Measurements from ENCODE around the gene KLHL25.

Gene KLHL25

DNA sequence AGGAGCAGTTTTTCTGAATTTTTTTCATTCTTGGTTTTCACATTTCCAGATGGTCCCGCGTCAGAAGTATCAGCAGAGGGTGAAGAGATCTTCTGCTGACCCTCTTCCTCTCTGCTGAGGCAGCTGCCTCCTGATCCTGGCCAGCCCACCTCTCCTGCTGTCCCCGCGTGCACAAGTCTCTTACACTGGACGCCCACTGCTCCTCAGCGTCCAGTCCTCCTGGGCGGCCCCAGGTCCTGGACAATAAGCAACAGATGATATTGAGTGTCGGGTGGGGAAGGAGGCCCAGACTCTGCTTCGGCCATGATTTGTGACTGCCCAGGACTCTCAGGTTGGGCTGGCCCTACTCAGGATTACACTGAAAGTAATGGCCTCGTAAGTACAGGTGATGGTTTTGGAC lies 50.1 kb downstream of the KLHL25 start:
- peaks cover 8% of the 10 kb centered on the region; the same call in 1 of the 2 replicates for H3F3A ChIP-seq (ENCODE audit: control insufficient read depth, insufficient read depth)
- no peaks in the 10 kb centered on the region for H3K79me2 ChIP-seq (ENCODE audit: control insufficient read depth, low read length)
- H3K36me3 ChIP-seq (ENCODE audit: control insufficient read depth, low read length), result peaks cover 92% of the 10 kb centered on the region
- no peaks in the 10 kb centered on the region for H3K27me3 ChIP-seq (ENCODE audit: control insufficient read depth, low read length)
- no peaks in the 10 kb centered on the region; the same call in 1 of the 2 replicates for H4K20me1 ChIP-seq (ENCODE audit: control insufficient read depth, insufficient read depth, low read depth, low read length)
- no peak overlapping the region for H3K4me3 ChIP-seq (ENCODE audit: low read length)
- H3K27ac ChIP-seq (ENCODE audit: low read depth, low read length), result no peak overlapping the region
- H3K4me1 ChIP-seq (ENCODE audit: control insufficient read depth, low read length), result no peaks in the 10 kb centered on the region
- no peaks in the 10 kb centered on the region for H3K9me3 ChIP-seq (ENCODE audit: control insufficient read depth, insufficient read depth, low read length)
- H3K9me2 ChIP-seq (replicated peaks; ENCODE audit: control insufficient read depth, low read length), result no peaks in the 10 kb centered on the region
- TF ChIP-seq, protein P1, sequence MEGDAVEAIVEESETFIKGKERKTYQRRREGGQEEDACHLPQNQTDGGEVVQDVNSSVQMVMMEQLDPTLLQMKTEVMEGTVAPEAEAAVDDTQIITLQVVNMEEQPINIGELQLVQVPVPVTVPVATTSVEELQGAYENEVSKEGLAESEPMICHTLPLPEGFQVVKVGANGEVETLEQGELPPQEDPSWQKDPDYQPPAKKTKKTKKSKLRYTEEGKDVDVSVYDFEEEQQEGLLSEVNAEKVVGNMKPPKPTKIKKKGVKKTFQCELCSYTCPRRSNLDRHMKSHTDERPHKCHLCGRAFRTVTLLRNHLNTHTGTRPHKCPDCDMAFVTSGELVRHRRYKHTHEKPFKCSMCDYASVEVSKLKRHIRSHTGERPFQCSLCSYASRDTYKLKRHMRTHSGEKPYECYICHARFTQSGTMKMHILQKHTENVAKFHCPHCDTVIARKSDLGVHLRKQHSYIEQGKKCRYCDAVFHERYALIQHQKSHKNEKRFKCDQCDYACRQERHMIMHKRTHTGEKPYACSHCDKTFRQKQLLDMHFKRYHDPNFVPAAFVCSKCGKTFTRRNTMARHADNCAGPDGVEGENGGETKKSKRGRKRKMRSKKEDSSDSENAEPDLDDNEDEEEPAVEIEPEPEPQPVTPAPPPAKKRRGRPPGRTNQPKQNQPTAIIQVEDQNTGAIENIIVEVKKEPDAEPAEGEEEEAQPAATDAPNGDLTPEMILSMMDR (IDR thresholded peaks at IDR 0.05; ENCODE audit: low read depth, low read length, poor library complexity, severe bottlenecking), result no peak
- TF ChIP-seq EZH2phosphoT487 (IDR thresholded peaks at IDR 0.05; ENCODE audit: borderline replicate concordance, low read length), result no peak
- H3K4me2 ChIP-seq (ENCODE audit: low read length), result no peak overlapping the region

DNA sequence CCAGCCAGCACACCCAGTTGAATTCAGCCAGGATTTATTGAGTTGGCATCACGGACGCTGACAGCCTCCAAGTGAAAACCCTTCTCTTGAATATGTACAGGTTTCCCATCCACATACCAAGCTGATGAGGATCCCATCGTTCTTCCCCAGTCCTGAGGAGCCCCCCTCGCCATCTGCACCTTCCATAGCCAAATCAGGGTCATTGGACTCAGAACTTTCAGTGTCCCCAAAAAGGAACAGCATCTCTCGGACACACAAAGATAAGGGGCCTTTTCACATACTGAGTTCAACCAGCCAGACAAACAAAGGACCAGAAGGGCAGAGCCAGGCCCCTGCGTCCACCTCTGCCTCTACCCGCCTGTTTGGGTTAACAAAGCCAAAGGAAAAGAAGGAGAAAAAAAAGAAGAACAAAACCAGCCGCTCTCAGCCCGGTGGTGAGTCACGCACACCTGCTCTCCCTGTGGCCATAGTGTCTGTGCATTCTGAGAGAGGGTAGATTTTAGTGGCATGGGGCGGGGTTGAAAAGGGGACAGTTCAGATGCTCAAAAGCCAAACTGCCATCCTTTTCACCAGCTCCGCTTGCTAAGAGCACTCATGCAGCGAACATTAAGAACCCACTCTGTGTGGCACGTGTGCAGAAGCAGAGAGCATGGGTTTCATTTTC lies 51.2 kb downstream of the KLHL25 start:
- H3K79me2 ChIP-seq (ENCODE audit: control insufficient read depth, low read length), result no peaks in the 10 kb centered on the region
- no peak overlapping the region for H3K27ac ChIP-seq (ENCODE audit: low read depth, low read length)
- no peaks in the 10 kb centered on the region for H3K9me2 ChIP-seq (replicated peaks; ENCODE audit: control insufficient read depth, low read length)
- no peaks in the 10 kb centered on the region for H3K27me3 ChIP-seq (ENCODE audit: control insufficient read depth, low read length)
- peaks cover 92% of the 10 kb centered on the region for H3K36me3 ChIP-seq (ENCODE audit: control insufficient read depth, low read length)
- H4K20me1 ChIP-seq (ENCODE audit: control insufficient read depth, insufficient read depth, low read depth, low read length), result no peaks in the 10 kb centered on the region; the same call in 1 of the 2 replicates
- H3K4me2 ChIP-seq (ENCODE audit: low read length), result no peak overlapping the region
- no peaks in the 10 kb centered on the region for H3K9me3 ChIP-seq (ENCODE audit: control insufficient read depth, insufficient read depth, low read length)
- H3F3A ChIP-seq (ENCODE audit: control insufficient read depth, insufficient read depth), result peaks cover 8% of the 10 kb centered on the region; the same call in 1 of the 2 replicates
- H3K4me3 ChIP-seq (ENCODE audit: low read length), result no peak overlapping the region
- no peak for TF ChIP-seq EZH2phosphoT487 (IDR thresholded peaks at IDR 0.05; ENCODE audit: borderline replicate concordance, low read length)
- TF ChIP-seq, protein P1 (IDR thresholded peaks at IDR 0.05; ENCODE audit: low read depth, low read length, poor library complexity, severe bottlenecking), result no peak
- H3K4me1 ChIP-seq (ENCODE audit: control insufficient read depth, low read length), result no peaks in the 10 kb centered on the region

DNA sequence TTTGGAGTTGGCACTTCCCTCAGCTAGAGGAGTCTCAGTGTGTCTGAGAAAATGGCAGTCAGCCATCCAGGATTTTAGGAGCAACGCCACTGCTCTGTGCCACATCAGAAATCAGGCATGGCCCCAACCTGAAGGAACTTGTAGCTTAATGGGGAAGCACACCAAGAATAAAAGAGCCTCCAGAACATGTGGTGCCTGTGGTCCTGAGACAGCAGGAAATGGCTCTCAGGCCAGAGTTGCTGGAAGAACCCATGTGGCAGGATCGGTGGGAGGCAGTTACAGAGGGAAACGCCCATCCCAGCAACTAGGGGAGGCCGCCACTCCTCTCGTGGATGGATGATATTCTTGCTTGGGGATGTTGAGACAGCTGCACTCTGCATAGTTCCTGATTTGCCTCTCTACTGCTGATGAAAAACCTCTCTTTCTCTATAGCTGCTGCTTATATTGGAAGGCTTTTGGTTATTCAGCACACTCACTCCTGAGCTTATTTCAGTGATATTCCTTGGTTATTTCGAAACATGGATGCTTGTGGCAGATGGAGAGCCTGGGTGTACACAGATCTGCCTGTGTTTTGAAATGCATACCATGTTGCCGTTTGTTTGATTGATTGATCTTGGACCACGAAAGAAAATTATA lies 52.4 kb downstream of the KLHL25 start:
- no peak overlapping the region for H3K4me2 ChIP-seq (ENCODE audit: low read length)
- TF ChIP-seq, protein P1 (IDR thresholded peaks at IDR 0.05; ENCODE audit: low read depth, low read length, poor library complexity, severe bottlenecking), result no peak
- no peak for TF ChIP-seq EZH2phosphoT487 (IDR thresholded peaks at IDR 0.05; ENCODE audit: borderline replicate concordance, low read length)
- no peak overlapping the region for H3K27ac ChIP-seq (ENCODE audit: low read depth, low read length)
- no peaks in the 10 kb centered on the region for H4K20me1 ChIP-seq (ENCODE audit: control insufficient read depth, insufficient read depth, low read depth, low read length)
- H3K27me3 ChIP-seq (ENCODE audit: control insufficient read depth, low read length), result no peaks in the 10 kb centered on the region
- peaks cover 91% of the 10 kb centered on the region for H3K36me3 ChIP-seq (ENCODE audit: control insufficient read depth, low read length)
- peaks cover 8% of the 10 kb centered on the region; the same call in 1 of the 2 replicates for H3F3A ChIP-seq (ENCODE audit: control insufficient read depth, insufficient read depth)
- no peaks in the 10 kb centered on the region for H3K9me2 ChIP-seq (replicated peaks; ENCODE audit: control insufficient read depth, low read length)
- H3K9me3 ChIP-seq (ENCODE audit: control insufficient read depth, insufficient read depth, low read length), result no peaks in the 10 kb centered on the region
- no peaks in the 10 kb centered on the region for H3K4me1 ChIP-seq (ENCODE audit: control insufficient read depth, low read length)
- H3K79me2 ChIP-seq (ENCODE audit: control insufficient read depth, low read length), result no peaks in the 10 kb centered on the region
- H3K4me3 ChIP-seq (ENCODE audit: low read length), result no peak overlapping the region

Measured in DOHH2 (cell line).